Retinal pigment epithelial cell (primary cell): ENCODE data around the gene NPHP4.

ENCODE experiments used
- DNase-seq: peaks from one replicate; pipeline ENCODE4 v3.0.0-alpha.2; 2010; ENCODE audit warnings: low read depth
- H3K4me3 ChIP-seq: 2 replicates; pipeline ENCODE4 v1.5.1; 2011; ENCODE audit warnings: mild to moderate bottlenecking, low read length, control low read depth, moderate library complexity
- CTCF ChIP-seq: conservative IDR thresholded peaks from 2 replicates; pipeline ENCODE4 v1.5.1; 2011; ENCODE audit warnings: low read depth, low read length, control low read depth, inconsistent platforms

Gene NPHP4

GRCh38 chr1:5997316-5997715 is 5.1 kb upstream of the NPHP4 start:
- TF ChIP-seq CTCF: no peak
- no peak for DNase-seq

DNA sequence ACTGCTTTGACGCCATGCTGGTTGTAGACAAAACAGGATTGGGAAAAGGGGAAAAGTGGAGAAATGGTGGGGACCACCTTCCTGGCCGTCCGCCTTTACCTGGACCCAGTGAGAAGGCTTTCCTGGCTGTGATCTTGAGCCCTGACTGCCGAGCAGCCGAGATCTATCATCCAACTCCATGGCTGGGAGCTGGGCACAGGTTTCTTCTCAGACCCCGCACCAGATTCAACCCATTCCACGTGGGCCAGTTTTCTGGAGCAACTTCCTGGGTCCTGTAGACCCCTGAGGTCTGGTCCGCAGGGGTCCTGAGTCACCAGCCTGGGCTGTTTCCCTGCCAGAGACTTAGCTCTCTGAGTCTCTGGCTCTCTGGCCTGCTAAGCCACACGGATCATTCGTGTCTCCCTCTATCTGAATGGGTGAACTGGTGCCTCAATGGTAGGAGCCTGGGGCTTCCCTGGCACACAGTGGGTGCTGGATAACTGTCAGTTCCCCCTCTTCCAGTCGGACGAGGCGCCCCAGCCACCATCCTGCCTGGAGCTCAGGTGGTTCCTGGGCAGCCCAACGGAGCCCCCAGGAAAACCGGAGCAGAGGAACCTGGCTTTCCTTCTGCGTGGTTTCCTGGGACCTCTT is 4.5 kb upstream of the NPHP4 start:
- no peak overlapping the region for H3K4me3 ChIP-seq
- DNase-seq: no peak
- TF ChIP-seq CTCF: no peak

More at GRCh38 chr1:5997316-5997715, 5.1 kb upstream of the NPHP4 start:
- no peak overlapping the region for H3K4me3 ChIP-seq

DNA sequence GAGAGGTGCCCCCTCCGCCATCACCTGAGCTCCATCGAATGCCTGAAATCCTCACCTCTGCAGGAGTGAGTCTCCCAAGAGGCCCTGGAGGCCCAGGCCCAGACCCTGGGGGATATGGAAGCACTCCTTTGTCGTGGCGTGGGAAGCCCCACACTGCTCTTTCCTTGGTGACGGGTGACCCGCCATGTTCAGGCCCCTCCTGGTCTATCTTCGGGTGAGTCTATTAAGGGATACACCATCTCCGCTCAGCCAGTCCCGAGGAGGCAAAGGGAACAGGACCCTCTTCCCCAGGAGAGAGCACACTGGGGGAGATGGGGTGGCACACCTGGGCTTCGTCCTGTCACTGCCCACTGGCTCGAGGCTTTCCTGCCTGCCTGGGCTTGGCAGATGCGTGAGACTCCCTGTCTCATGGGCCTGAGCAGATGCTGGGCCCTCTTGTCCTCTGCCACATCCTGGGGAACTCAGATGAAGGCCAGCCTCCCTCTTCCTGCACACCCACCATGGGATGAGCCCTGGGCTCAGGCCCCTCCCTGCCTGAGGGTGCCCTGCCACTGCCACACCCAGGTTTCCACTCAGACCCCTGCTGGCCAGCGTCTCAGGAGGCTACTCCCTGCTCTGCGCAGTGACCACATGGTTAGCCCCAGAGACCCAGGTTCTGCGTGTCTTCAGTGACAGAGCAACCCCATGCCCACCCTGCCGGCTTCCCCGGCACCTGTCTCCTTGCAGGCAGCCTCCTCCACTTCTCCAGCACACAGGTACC is 3.8 kb upstream of the NPHP4 start:
- H3K4me3 ChIP-seq: no peak overlapping the region
- no peak for DNase-seq
- no peak for TF ChIP-seq CTCF

- no peak overlapping the region for H3K4me3 ChIP-seq
- DNase-seq: no peak
- no peak for TF ChIP-seq CTCF
These were observed 2.7 kb upstream of the NPHP4 start for GRCh38 chr1:5994713-5995621.

GRCh38 chr1:5993556-5994491 is 1.6 kb upstream of the NPHP4 start:
- no peak for DNase-seq
- peak overlapping the region; percentile 59 for H3K4me3 ChIP-seq
- no peak for TF ChIP-seq CTCF

GRCh38 chr1:5992814-5993555 is 760 bp upstream of the NPHP4 start:
- no peak for TF ChIP-seq CTCF
- peak overlapping the region; percentile 59 for H3K4me3 ChIP-seq
- DNase-seq: no peak
